B cell (primary cell): ENCODE measurements around the gene TRPM8. TPM values are rescaled to one million over a fixed set of nuclear protein-coding genes. Genes with fewer than 3 reads are reported as not detected.

Source experiments
- ATAC-seq: fragments of 200-7000 bp; cut with Tn5 transposase; one replicate; pipeline ENCODE4 v1.10.0; 2021; ENCODE audit warnings: low read depth, mild to moderate bottlenecking, moderate number of reproducible peaks, moderate library complexity
- CTCF ChIA-PET: fragments of 350-600 bp; sonication (Branson Sonifier 250); formaldehyde crosslinking; loops from one replicate; lab custom pipeline; 2021; ENCODE audit warnings: antibody characterized with exemption, inconsistent platforms; lab: Charles Lee
- POLR2A ChIA-PET: fragments of 350-600 bp; sonication (Branson Sonifier 250); formaldehyde crosslinking; loops from one replicate; lab custom pipeline; 2021; ENCODE audit warnings: antibody characterized with exemption; lab: Charles Lee
- DNase-seq: peaks from one replicate; pipeline ENCODE4 v3.0.0; 2013
- H2AFZ ChIP-seq: 2 replicates; pipeline ENCODE4 v1.6.1; 2012; ENCODE audit warnings: mild to moderate bottlenecking, low read depth, low read length; ENCODE audit not compliant: insufficient read depth, poor library complexity, severe bottlenecking
- H3K27ac ChIP-seq, 2 donors: 1 replicate in 1 of 2; 2 replicates in 1 of 2; pipeline ENCODE4 v1.5.1; 2012 to 2013; ENCODE audit warnings: low read length in 2 of 2, mild to moderate bottlenecking in 2 of 2, moderate library complexity in 1 of 2
- H3K27me3 ChIP-seq, 4 experiments: fragments of 200-600 bp in 1 of 4; sonication (generic) in 1 of 4; replicated peaks in 1 of 4; 1 replicate in 2 of 4; 2 replicates in 2 of 4; pipeline versions ENCODE4 v1.6.1 to v1.7.0; 2013 to 2016; ENCODE audit warnings: low read length in 3 of 4, mild to moderate bottlenecking in 2 of 4, mixed read lengths in 1 of 4, moderate library complexity in 1 of 4; ENCODE audit not compliant: insufficient read depth in 4 of 4, control insufficient read depth in 3 of 4; ENCODE audit errors: control extremely low read depth in 1 of 4
- H3K36me3 ChIP-seq, 2 experiments: replicated peaks in 1 of 2; 1 replicate in 1 of 2; 2 replicates in 1 of 2; pipeline versions ENCODE4 v1.6.1 to v1.7.1; 2013; ENCODE audit warnings: low read length in 1 of 2; ENCODE audit not compliant: insufficient read depth in 2 of 2, control insufficient read depth in 1 of 2; ENCODE audit errors: control extremely low read depth in 1 of 2, extremely low read depth in 1 of 2
- H3K4me1 ChIP-seq, 2 donors: fragments of 200-600 bp in 1 of 2; sonication (generic) in 1 of 2; 1 replicate in 1 of 2; 2 replicates in 1 of 2; pipeline versions ENCODE4 v1.5.1 to v1.6.1; 2013 to 2017; ENCODE audit warnings: low read length in 2 of 2; ENCODE audit not compliant: control insufficient read depth in 2 of 2, insufficient read depth in 2 of 2
- H3K4me2 ChIP-seq: replicated peaks from 2 replicates; pipeline ENCODE3; 2012; ENCODE audit warnings: mild to moderate bottlenecking, low read depth, low read length; ENCODE audit not compliant: poor library complexity, severe bottlenecking
- H3K4me3 ChIP-seq, 5 experiments: fragments of 200-600 bp in 1 of 5; sonication (generic) in 1 of 5; 1 replicate in 3 of 5; 2 replicates in 2 of 5; pipeline versions ENCODE4 v1.5.1 to v1.7.0; 2011 to 2016; ENCODE audit warnings: low read length in 4 of 5, mild to moderate bottlenecking in 4 of 5, low read depth in 2 of 5, control low read depth in 1 of 5, moderate library complexity in 1 of 5; ENCODE audit not compliant: insufficient read depth in 1 of 5; ENCODE audit errors: control extremely low read depth in 1 of 5, extremely low read depth in 1 of 5
- H3K79me2 ChIP-seq: fragments of 200-600 bp; sonication (generic); one replicate; pipeline ENCODE4 v1.6.0; 2016; ENCODE audit warnings: low read length; ENCODE audit not compliant: control insufficient read depth, insufficient read depth
- H3K9ac ChIP-seq: fragments of 200-600 bp; sonication (generic); 2 replicates; pipeline ENCODE4 v1.6.1; 2017; ENCODE audit warnings: mild to moderate bottlenecking, low read length, moderate library complexity
- H3K9me3 ChIP-seq, 3 donors: one replicate each; pipeline versions ENCODE4 v1.6.1 to v1.7.1; 2013; ENCODE audit warnings: low read length in 2 of 3; ENCODE audit not compliant: control insufficient read depth in 2 of 3, insufficient read depth in 1 of 3; ENCODE audit errors: control extremely low read depth in 1 of 3
- H4K20me1 ChIP-seq: 2 replicates; pipeline ENCODE4 v1.6.0; 2012; ENCODE audit warnings: mild to moderate bottlenecking, low read length; ENCODE audit not compliant: insufficient read depth, control insufficient read depth, poor library complexity, severe bottlenecking
- H3K27ac Mint-ChIP-seq: one replicate; pipeline ENCODE4 v1.8.0; 2021; ENCODE audit warnings: mixed read lengths
- H3K27me3 Mint-ChIP-seq: one replicate; pipeline ENCODE4 v1.8.0; 2021; ENCODE audit warnings: mixed read lengths
- H3K4me1 Mint-ChIP-seq: one replicate; pipeline ENCODE4 v1.8.0; 2021; ENCODE audit warnings: mixed read lengths
- H3K4me3 Mint-ChIP-seq: one replicate; pipeline ENCODE4 v1.8.0; 2021; ENCODE audit warnings: mixed read lengths
- H3K9me3 Mint-ChIP-seq: one replicate; pipeline ENCODE4 v1.8.0; 2022; ENCODE audit warnings: mixed read lengths; ENCODE audit not compliant: insufficient read depth
- CTCF ChIP-seq: fragments of 200-600 bp; IDR thresholded peaks from one replicate; pipeline ENCODE4 v1.8.0; 2022; ENCODE audit warnings: antibody characterized with exemption, mild to moderate bottlenecking
- EZH2 ChIP-seq: IDR thresholded peaks from 2 replicates; pipeline ENCODE4 v1.6.1; 2012; ENCODE audit warnings: borderline replicate concordance, low read depth, mild to moderate bottlenecking, moderate library complexity, low read length; ENCODE audit not compliant: insufficient read depth, poor library complexity, severe bottlenecking
- WGBS: methylation state at CpG from one replicate; pipeline ENCODE4 v1.1.5; 2013; ENCODE audit warnings: missing lambda C conversion rate; ENCODE audit not compliant: insufficient coverage; 5-methylcytosine and 5-hydroxymethylcytosine counted together
- intact Hi-C: fragments of 100-400 bp; cut with micrococcal nuclease; formaldehyde crosslinking; loops from one replicate; pipeline ENCODE4 v1.10.0; 2022
- polyA plus RNA-seq: library from polyadenylated mRNA; depleted of rRNA; stranded (reverse); fragments of >200 nt; gene quantifications from 2 replicates; pipeline ENCODE4 v1.2.3, GENCODE V29; 2012
- total RNA-seq, 2 donors: library from RNA; stranded (reverse); fragments of 120-200 nt in 1 of 2; gene quantifications; 1 replicate in 1 of 2; 2 replicates in 1 of 2; pipeline versions ENCODE4 v1.2.3 to v1.2.4, GENCODE V29; 2013 to 2022

TRPM8 gene
- total and polyA plus RNA-seq, 2 donors (not counting 1 experiment from before 2014, with no cell fraction given): not detected

- H3K79me2 ChIP-seq: no peaks in the 10 kb centered on the region
- H4K20me1 ChIP-seq: no peaks in the 10 kb centered on the region
- POLR2A ChIA-PET: no interaction called here
- no peaks in the 10 kb centered on the region for H3K36me3 ChIP-seq
- WGBS: 84% methylated on average over 3 of the region's 7 CpGs
- intact Hi-C loops: no loop called here
- Mint-ChIP-seq H3K27ac (no peak overlapping the region), H3K27me3 (peaks cover 55% of the 10 kb centered on the region), H3K4me1 (no peaks in the 10 kb centered on the region), H3K9me3 (no peaks in the 10 kb centered on the region), H3K4me3 (no peak overlapping the region)
- ATAC-seq (no peak), DNase-seq (no peak)
- peaks cover 0 to 4% (median 0%) of the 10 kb centered on the region in 3 donors for H3K9me3 ChIP-seq
- TF ChIP-seq CTCF (no peak), EZH2 (no peak)
- no peak overlapping the region for H3K9ac ChIP-seq
- CTCF ChIA-PET: interaction anchor here (0.5 to 1.0 kb wide), 2 partner anchors 14 to 592 kb away, joined by 3 to 4 read pairs; no protein-coding TSS in a partner anchor
- no peaks in the 10 kb centered on the region for H3K4me1 ChIP-seq
- no peak overlapping the region for H3K4me2 ChIP-seq
- H3K27me3 ChIP-seq: peaks cover 0 to 6% (median 0%) of the 10 kb centered on the region in 4 experiments
- no peak overlapping the region for H2AFZ ChIP-seq
- no peak overlapping the region for H3K27ac ChIP-seq
- H3K4me3 ChIP-seq: no peak overlapping the region
These were observed 36.1 kb downstream of the TRPM8 start for GRCh38 chr2:233953087-233953801.

- Histone ChIP-seq H3K9me3 (no peaks in the 10 kb centered on the region), H3K4me2 (no peak overlapping the region), H2AFZ (no peak overlapping the region), H3K36me3 (no peaks in the 10 kb centered on the region), H3K79me2 (no peaks in the 10 kb centered on the region), H4K20me1 (no peaks in the 10 kb centered on the region), H3K4me1 (no peaks in the 10 kb centered on the region), H3K9ac (no peak overlapping the region), H3K4me3 (no peak overlapping the region), H3K27me3 (peaks cover 0 to 2% (median 0%) of the 10 kb centered on the region in 4 experiments), H3K27ac (no peak overlapping the region)
- ATAC-seq (no peak), DNase-seq (no peak)
- no peak for TF ChIP-seq EZH2
- TF ChIP-seq CTCF: no peak
- CTCF ChIA-PET: no interaction called here
- POLR2A ChIA-PET: no interaction called here
- no CpG with 5 or more reads among the region's 2 CpGs for WGBS
- H3K4me3 Mint-ChIP-seq: no peak overlapping the region
- no peaks in the 10 kb centered on the region for H3K9me3 Mint-ChIP-seq
- H3K27me3 Mint-ChIP-seq: peaks cover 22% of the 10 kb centered on the region
- H3K4me1 Mint-ChIP-seq: no peaks in the 10 kb centered on the region
- no peak overlapping the region for H3K27ac Mint-ChIP-seq
- intact Hi-C loops: no loop called here
These were observed 43.0 kb downstream of the TRPM8 start for GRCh38 chr2:233960203-233960602.
